Activated naive CD4-positive, alpha-beta T cell treated with anti-CD3 and anti-CD28 coated beads, Interleukin-2, amount 50 U/mL, for 72 hours (primary cell): ENCODE results near the gene HMGN3. TPM values are rescaled to one million over a fixed set of nuclear protein-coding genes. Genes with fewer than 3 reads are reported as not detected.
A peak's percentile ranks its signal among the peaks of the same experiment; 100 is the strongest.
"Not testable (repeated sequence)": the region's sequence is repeated elsewhere in the genome, so short reads cannot be mapped to it uniquely, and the experiment has no call there.

ENCODE experiments used
- ATAC-seq, 2 donors: fragments of 150-1000 bp; cut with Tn5 transposase; 2 replicates each; pipeline ENCODE4 v1.10.0; 2021; ENCODE audit warnings: mild to moderate bottlenecking in 2 of 2, moderate library complexity in 2 of 2
- DNase-seq, 2 donors: peaks; one replicate each; pipeline ENCODE4 v3.0.0; 2021 to 2022; ENCODE audit warnings: low spot score in 2 of 2
- H3K27ac Mint-ChIP-seq, 2 donors: one replicate each; pipeline ENCODE4 v1.8.0; 2022; ENCODE audit warnings: mild to moderate bottlenecking in 2 of 2, mixed read lengths in 2 of 2
- H3K36me3 Mint-ChIP-seq, 2 donors: one replicate each; pipeline ENCODE4 v1.8.0; 2022; ENCODE audit warnings: mixed read lengths in 2 of 2
- H3K9me3 Mint-ChIP-seq, 2 donors: one replicate each; pipeline ENCODE4 v1.8.0; 2022; ENCODE audit warnings: mixed read lengths in 2 of 2
- total RNA-seq, 2 donors: library from RNA; stranded (reverse); gene quantifications; one replicate each; pipeline ENCODE4 v1.2.3, GENCODE V29; 2022

Gene HMGN3
- total RNA-seq = 10 to 100 TPM; 49.8 to 57.0 TPM

- ATAC-seq (peak; percentile 93 to 97), DNase-seq (peak; percentile 89 to 92)
- Mint-ChIP-seq H3K9me3 (no peaks in the 10 kb centered on the region), H3K27ac (peak within 1 kb of the TSS; percentile 94 to 95), H3K36me3 (peaks cover 5 to 12% of the 10 kb centered on the region in 2 donors)
Observed at GRCh38 chr6:79234150-79235022, at the start of gene HMGN3. Gene HMGN3, minus strand, starts transcription at chr6:79234682.

- Mint-ChIP-seq H3K36me3 (peaks cover 0 to 8% of the 10 kb centered on the region in 2 donors), H3K27ac (no peak overlapping the region), H3K9me3 (peaks cover 5 to 22% of the 10 kb centered on the region in 2 donors)
- DNase-seq (no peak), ATAC-seq (no peak)
Observed at GRCh38 chr6:79280756-79281155, 46.3 kb upstream of the HMGN3 start.

GRCh38 chr6:79277109-79277508, 42.6 kb upstream of the HMGN3 start:
- H3K27ac Mint-ChIP-seq = no peak overlapping the region
- DNase-seq (no peak), ATAC-seq (no peak)
- peaks cover 0 to 6% of the 10 kb centered on the region in 2 donors for H3K36me3 Mint-ChIP-seq
- H3K9me3 Mint-ChIP-seq = peaks cover 3 to 13% of the 10 kb centered on the region in 2 donors

GRCh38 chr6:79269877-79270276, 35.4 kb upstream of the HMGN3 start:
- ATAC-seq = no peak
- DNase-seq = no peak
- no peaks in the 10 kb centered on the region for H3K9me3 Mint-ChIP-seq
- H3K27ac Mint-ChIP-seq = no peak overlapping the region
- H3K36me3 Mint-ChIP-seq = peaks cover 0 to 6% of the 10 kb centered on the region in 2 donors

- Mint-ChIP-seq H3K9me3 (no peaks in the 10 kb centered on the region), H3K27ac (no peak overlapping the region), H3K36me3 (peaks cover 3 to 19% of the 10 kb centered on the region in 2 donors)
- ATAC-seq (no peak), DNase-seq (no peak)
Observed at GRCh38 chr6:79267128-79267527, 32.6 kb upstream of the HMGN3 start.

GRCh38 chr6:79266051-79266450, 31.6 kb upstream of the HMGN3 start:
- H3K27ac Mint-ChIP-seq = no peak overlapping the region
- peaks cover 1% of the 10 kb centered on the region in 2 donors for H3K9me3 Mint-ChIP-seq
- ATAC-seq = no peak
- H3K36me3 Mint-ChIP-seq = peaks cover 6 to 24% of the 10 kb centered on the region in 2 donors
- DNase-seq = no peak

GRCh38 chr6:79263359-79263758, 28.9 kb upstream of the HMGN3 start:
- no peak overlapping the region for H3K27ac Mint-ChIP-seq
- no peak for DNase-seq
- ATAC-seq = no peak
- H3K36me3 Mint-ChIP-seq = peaks cover 13 to 32% of the 10 kb centered on the region in 2 donors
- H3K9me3 Mint-ChIP-seq = peaks cover 10 to 18% of the 10 kb centered on the region in 2 donors

- Mint-ChIP-seq H3K36me3 (peaks cover 13 to 41% of the 10 kb centered on the region in 2 donors), H3K27ac (no peak overlapping the region), H3K9me3 (peaks cover 10 to 18% of the 10 kb centered on the region in 2 donors)
- DNase-seq (no peak), ATAC-seq (no peak)
Observed at GRCh38 chr6:79261666-79262065, 27.2 kb upstream of the HMGN3 start.

GRCh38 chr6:79260772-79261171, 26.3 kb upstream of the HMGN3 start:
- Mint-ChIP-seq H3K9me3 (peaks cover 10 to 22% of the 10 kb centered on the region in 2 donors), H3K27ac (no peak overlapping the region), H3K36me3 (peaks cover 13 to 48% of the 10 kb centered on the region in 2 donors)
- ATAC-seq (no peak), DNase-seq (no peak)

GRCh38 chr6:79257381-79258205, 23.1 kb upstream of the HMGN3 start:
- H3K9me3 Mint-ChIP-seq = peaks cover 10 to 22% of the 10 kb centered on the region in 2 donors

GRCh38 chr6:79256770-79257169, 22.3 kb upstream of the HMGN3 start:
- ATAC-seq, DNase-seq, H3K27ac Mint-ChIP-seq: not testable (repeated sequence)
- Mint-ChIP-seq H3K9me3 (peaks cover 10 to 22% of the 10 kb centered on the region in 2 donors), H3K36me3 (peaks cover 8 to 34% of the 10 kb centered on the region in 2 donors)

More at GRCh38 chr6:79257381-79258205, 23.1 kb upstream of the HMGN3 start:
- peaks cover 13 to 41% of the 10 kb centered on the region in 2 donors for H3K36me3 Mint-ChIP-seq
- H3K27ac Mint-ChIP-seq = no peak overlapping the region
- ATAC-seq = peak in 1 of 2 donors; percentile 52
- no peak for DNase-seq

- not testable (repeated sequence) for ATAC-seq, DNase-seq, H3K27ac Mint-ChIP-seq
- H3K36me3 Mint-ChIP-seq = peaks cover 0 to 22% of the 10 kb centered on the region in 2 donors
- peaks cover 0 to 12% of the 10 kb centered on the region in 2 donors for H3K9me3 Mint-ChIP-seq
Observed at GRCh38 chr6:79255086-79255485, 20.6 kb upstream of the HMGN3 start.

GRCh38 chr6:79250559-79250958, 16.1 kb upstream of the HMGN3 start:
- Mint-ChIP-seq H3K36me3 (no peaks in the 10 kb centered on the region), H3K9me3 (no peaks in the 10 kb centered on the region), H3K27ac (no peak overlapping the region)
- ATAC-seq (no peak), DNase-seq (no peak)

- Mint-ChIP-seq H3K27ac (no peak overlapping the region), H3K36me3 (no peaks in the 10 kb centered on the region), H3K9me3 (no peaks in the 10 kb centered on the region)
- no peak for DNase-seq
- no peak for ATAC-seq
Observed at GRCh38 chr6:79250107-79250514, 15.6 kb upstream of the HMGN3 start.

- no peaks in the 10 kb centered on the region for H3K36me3 Mint-ChIP-seq
- DNase-seq = no peak
Observed at GRCh38 chr6:79249136-79249535, 14.7 kb upstream of the HMGN3 start.

GRCh38 chr6:79246891-79247290, 12.4 kb upstream of the HMGN3 start:
- H3K36me3 Mint-ChIP-seq = no peaks in the 10 kb centered on the region
- DNase-seq (no peak), ATAC-seq (no peak)

More at GRCh38 chr6:79249136-79249535, 14.7 kb upstream of the HMGN3 start:
- no peaks in the 10 kb centered on the region for H3K9me3 Mint-ChIP-seq
- no peak overlapping the region for H3K27ac Mint-ChIP-seq
- ATAC-seq = no peak

GRCh38 chr6:79241228-79241627, 6.7 kb upstream of the HMGN3 start:
- Mint-ChIP-seq H3K27ac (no peak overlapping the region), H3K36me3 (no peaks in the 10 kb centered on the region), H3K9me3 (no peaks in the 10 kb centered on the region)
- ATAC-seq (no peak), DNase-seq (no peak)

More at GRCh38 chr6:79246891-79247290, 12.4 kb upstream of the HMGN3 start:
- H3K27ac Mint-ChIP-seq = no peak overlapping the region
- no peaks in the 10 kb centered on the region for H3K9me3 Mint-ChIP-seq
